NCI-H345 (cell line): ENCODE results near the gene CDH16.
A peak's percentile ranks its signal among the peaks of the same experiment; 100 is the strongest.

ENCODE experiments used
- DNase-seq: peaks from one replicate; lab custom pipeline; 2025; lab: John Stamatoyannopoulos, UW

CDH16 gene

DNA sequence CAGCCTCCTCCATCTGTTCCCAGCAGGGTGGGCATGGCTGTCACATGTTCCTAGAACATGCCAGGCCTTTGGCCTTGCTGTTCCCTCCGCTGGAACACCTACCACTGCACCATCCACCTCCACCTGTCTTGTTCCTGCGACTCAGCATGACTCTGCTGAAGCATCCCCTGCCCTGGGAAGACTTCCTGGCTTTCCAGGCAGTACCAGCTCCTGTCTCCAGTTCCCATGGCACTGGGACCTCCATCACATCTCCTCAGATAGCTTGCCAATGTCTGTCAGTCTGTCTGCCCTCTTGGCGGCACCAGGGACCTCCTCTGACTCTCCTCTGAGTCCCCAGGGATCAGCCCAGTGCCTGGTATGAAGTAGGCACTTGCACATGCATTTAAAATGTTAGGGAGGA lies 22.7 kb downstream of the CDH16 start:
- DNase-seq: no peak

DNA sequence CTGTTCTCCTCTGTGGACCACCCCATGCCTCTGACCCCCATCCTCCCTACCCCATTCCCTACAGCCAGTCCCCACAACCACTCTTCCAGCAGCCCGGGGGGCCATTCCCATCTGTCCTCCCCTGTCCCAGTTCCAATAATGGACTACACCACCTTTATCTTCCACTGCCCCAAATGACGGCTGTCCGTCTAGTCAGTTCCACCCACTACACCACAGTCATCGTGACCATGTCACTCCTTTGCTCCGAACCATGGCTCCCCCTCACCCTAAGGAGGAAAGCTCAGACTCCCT lies 23.1 kb downstream of the CDH16 start:
- no peak for DNase-seq

DNA sequence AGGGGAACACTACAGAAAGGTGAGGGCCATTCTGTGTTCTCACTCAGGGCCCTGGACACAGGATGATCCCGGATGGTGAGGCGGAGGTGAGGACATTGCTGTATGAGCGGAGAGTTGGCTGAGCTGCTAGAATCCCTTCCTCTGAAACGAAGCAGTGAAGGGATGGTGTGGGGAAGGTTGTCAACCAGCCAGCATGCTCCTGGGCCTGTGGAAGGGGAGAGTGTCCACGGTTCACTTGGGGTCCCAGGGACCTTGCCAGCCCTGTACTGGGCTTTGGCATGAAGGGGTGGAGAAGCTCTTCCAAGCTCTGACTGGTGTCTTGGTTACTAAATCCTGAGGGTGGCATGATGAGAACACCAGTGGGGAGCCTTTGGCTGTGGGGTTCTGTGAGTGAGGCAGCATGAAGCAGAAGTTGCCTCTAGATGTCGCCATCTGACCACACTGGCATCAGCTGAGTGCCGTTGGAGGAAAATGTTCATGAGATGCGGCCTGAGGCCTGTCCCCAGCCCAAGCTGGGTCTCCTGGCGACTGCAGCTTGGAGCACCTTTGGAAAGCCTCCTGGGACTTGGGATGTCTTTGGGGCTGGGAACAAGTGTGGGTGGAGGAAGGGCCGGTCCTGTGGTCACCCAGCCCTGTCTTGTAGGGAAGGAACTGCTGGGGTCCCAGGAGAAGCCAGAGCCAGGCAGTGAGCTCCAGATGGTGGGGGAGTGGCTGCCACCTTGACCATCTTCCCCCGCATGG lies 23.6 kb downstream of the CDH16 start:
- DNase-seq: peak; percentile 7

DNA sequence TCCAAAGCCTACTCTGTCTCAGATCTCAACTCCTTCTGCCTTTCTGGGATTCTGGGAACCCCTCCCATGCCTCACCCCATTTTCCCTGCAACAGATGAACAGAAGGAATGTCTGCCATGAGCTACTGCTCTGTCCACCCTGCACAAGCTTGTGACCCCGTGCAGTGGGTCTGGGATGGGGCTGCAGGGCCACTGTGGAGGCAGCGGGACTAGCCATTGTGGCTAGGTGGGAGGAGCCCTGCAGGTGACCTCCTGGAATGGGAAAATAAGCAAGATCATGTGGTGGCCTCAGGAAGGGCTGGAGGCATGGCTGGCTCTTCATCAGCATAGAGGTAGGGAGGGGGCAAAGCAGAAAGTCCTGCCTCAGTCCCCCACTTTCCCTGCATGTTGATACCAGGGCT lies 24.6 kb downstream of the CDH16 start:
- DNase-seq: no peak

DNA sequence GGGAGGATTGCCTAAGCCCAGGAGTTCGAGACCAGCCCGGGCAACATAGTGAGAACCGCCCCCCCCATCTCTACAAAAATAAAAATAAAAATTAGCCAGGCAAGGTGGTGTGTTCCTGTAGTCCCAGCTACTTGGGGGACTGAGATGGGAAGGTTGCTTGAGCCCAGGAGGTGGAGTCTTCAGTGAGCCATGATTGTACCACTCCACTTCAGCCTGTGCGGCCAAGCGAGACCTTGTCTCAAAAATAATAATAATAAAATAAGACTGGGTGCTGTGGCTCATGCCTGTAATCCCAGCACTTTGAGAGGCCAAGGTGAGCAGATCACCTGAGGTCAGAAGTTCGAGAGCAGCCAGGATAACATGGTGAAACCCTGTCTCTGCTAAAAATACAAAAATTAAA lies 26.9 kb downstream of the CDH16 start:
- DNase-seq: no peak

DNA sequence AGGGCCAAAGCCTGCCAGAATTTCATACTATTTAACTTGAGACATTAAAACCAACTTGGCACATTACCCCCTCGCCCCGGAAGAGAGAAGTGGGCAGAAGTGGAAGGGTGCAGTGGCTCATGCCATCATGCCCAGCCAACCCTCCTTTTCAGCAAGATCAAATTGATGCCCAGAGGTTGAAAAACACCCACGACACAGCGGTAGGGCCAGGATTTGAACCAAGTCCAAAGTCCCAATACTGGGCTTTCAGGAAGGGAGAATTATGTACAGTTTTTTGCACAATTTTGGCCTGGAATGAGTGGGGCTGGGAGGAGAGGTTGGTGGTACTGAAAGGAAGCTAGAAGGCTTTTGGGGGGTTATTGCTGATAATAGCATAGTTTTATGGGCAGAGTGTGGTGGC lies 27.3 kb downstream of the CDH16 start:
- no peak for DNase-seq

DNA sequence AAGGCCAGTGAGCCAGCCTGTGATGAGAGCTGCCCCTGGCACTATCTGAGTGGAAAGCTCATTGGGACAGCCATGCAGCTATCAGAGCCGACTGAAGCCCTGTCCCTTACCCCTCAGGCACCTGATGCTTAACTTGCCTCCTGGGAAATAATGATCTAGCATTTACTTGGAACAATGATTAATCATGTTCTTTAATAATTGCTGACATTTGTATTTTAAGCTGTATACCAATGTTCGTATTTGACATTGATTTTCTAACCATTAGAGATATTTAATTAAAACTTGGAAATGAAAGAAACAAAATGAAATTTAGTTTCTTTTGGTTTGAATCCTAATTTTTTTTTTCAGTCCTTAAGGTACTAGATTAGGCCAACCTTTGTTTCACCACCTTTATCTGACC lies 27.9 kb downstream of the CDH16 start:
- no peak for DNase-seq

DNA sequence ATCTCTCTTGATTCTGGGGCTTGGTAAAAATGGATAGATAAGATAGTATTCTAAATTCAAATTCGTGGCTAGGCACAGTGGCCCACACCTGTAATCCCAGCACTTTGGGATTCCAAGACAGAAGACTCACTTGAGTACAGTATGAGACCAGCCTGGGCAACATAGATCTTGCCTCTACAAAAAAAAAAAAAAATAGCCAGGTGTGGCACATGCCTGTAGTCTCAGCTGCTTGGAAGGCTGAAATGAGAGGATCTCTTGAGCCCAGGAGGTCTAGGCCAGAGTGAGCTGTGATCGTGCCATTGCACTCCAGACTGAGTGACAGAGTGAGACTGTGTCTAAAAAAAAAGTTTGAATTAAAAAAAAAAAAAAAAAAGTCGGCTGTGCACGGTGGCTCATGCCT lies 29.1 kb downstream of the CDH16 start:
- no peak for DNase-seq

DNA sequence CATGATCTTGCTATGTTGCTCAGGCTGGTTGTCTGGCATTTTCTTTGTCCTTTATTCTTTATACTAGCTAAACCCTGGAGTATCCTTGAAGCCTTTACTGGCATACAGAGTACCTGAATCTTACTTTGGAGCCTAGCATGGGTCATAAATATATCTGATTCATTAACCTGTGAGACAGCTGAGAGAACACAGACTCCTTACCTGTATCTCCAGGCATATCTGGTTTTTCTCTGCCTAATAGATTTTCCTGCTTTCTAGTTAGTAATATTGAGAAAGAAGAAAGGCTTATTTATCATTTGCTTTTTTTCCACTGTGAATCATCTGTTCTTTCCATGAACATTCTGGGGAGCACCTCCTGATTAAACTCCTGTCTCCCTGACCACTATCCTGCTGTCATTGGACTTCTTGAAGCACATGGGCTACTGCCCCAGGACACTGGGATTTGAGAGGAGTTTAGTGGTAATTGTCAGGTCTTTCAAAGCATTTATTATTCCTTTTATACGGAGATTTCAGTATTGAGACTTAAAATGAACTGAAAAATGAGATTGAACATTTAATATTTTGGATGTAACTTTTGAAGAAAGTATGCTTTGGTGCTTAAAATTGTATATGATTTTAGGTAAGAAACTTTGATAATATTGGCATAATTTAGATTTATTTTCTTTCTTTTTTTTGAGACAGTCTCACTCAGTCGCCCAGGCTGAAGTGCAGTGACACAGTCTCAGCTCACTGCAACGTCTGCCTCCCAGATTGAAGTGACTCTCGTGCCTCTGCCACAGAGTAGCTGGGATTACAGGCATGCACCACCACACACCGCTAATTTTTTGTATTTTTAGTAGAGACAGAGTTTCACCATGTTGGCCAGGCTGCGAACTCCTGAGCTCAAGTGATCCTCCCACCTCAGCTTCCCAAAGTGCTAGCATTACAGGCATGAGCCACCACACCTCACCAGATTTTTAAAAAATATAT lies 29.8 kb downstream of the CDH16 start:
- DNase-seq: no peak

DNA sequence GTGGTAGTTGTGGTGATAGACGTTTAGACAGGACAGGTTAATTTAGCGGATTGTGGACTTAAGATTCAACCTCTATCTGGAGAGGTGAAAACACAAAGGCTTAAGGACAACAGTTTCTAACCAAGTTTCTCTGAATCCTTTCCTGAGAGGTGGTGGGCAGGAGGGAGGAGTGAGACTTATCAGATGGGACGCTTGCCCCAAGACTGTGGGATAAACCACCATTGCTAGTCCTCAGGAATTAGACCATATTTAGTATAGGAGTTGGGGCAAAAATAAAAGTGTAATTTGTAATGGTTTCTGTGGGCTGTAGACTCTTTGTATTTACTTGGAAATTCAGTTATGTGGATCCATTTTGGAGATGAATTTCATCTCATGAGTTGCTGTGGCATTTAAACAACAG lies 31.8 kb downstream of the CDH16 start:
- no peak for DNase-seq

DNA sequence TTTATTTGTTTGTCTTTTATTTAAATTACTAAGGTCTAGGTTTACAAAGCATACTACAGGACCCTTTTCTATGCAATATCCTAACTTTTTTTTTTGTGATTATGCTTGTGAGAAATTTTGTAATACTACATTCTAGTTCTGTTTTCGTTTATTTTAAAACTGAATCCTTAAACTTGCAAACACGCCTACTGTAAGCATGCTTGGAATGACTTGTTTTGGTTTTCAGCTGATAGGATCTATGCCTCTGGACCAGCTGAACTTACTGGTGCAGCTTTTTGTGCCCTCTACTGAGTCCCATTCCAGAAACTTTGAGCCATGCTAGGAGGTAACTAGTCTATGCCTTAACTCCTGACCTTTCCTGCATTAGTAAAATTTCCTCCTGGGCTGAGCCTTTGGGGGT lies 32.4 kb downstream of the CDH16 start:
- DNase-seq: no peak

DNA sequence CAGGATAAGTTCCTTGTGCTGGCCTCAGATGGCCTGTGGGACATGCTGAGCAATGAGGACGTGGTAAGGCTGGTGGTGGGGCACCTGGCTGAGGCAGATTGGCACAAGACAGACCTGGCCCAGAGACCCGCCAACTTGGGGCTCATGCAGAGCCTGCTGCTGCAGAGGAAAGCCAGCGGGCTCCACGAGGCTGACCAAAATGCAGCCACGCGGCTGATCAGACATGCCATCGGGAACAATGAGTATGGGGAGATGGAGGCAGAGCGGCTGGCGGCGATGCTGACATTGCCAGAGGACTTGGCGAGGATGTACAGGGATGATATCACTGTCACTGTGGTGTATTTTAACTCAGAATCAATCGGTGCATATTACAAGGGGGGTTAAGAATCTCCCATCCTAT lies 33.2 kb downstream of the CDH16 start:
- DNase-seq: no peak

DNA sequence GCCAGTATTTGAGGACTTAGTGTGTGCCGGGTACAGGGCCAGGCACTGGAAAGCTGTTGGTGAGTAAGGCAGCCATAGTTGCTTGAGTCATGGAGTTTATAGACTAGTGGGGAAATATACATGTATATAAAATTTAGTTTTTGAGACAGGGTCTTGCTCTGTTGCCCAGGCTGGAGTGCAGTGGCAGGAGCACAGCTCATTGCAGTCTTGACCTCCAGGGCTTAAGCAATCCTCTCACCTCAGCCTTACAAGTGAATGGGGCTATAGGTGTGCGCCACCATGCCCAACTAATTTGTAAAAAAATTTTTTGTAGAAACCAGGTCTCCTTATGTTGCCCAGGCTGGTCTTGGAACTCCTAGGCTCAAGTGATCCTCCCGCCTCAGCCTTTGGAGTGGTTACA lies 36.0 kb downstream of the CDH16 start:
- no peak for DNase-seq

DNA sequence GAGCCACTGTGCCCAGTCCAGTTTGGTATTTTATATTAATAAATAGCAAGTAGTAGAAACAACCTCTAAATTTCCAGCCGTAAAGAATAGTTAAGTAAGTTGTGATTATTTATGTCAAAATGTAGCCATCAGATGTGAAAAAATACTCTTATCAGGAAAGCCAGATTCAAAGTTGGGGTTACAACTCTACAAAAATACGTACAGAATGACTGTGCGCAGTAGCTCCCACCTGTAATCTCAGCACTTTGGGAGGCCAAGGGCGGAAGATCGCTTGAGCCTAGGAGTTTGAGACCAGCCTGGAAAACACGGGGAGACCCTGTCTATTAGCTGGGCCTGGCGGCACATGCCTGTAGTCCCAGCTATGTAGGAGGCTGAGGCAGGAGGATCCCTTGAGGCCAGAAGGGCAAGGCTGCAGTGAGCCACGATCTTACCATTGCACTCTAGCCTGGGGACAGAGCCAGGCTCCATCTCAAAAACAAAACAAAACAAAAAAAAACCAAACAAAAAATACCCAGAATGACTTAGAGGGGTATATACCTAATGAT lies 36.6 kb downstream of the CDH16 start:
- no peak for DNase-seq

DNA sequence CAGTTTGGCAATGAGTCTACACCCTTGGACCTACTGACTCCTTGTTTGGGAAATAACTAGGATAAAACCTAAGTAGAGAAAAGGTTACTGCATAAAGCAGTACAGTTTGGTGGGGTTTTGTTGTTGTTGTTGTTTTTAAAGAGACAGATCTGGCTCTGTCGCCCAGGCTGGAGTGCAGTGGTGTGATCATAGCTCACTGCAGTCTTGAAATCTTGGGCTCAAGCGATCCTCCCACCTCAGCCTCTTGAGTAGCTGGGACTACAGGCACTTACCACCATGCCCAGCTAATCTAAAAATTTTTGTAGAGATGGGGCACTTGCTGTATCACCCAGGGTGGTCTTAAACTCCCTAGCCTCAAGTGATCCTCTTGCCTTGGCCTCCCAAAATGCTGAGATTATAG lies 37.1 kb downstream of the CDH16 start:
- DNase-seq: no peak

DNA sequence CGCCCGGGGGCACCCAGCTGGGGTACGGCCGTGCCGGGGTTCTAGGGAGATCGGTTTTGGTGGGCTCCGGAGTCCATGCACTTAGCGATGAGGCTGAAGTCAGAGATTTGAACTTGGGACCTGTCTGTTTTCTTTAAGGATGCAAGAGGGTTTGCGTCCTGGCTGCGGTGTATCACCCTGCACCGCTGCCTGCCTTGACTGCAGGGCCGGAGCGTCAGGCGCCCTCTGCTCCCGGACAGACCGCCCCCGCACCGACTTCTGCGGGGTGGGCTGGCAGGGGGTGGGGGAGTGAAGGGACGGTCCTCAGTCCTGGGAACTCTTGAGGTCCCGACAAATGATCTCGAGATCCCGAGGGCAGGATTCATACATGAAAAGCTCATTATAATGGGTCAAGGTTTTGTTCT lies 37.7 kb downstream of the CDH16 start:
- no peak for DNase-seq

DNA sequence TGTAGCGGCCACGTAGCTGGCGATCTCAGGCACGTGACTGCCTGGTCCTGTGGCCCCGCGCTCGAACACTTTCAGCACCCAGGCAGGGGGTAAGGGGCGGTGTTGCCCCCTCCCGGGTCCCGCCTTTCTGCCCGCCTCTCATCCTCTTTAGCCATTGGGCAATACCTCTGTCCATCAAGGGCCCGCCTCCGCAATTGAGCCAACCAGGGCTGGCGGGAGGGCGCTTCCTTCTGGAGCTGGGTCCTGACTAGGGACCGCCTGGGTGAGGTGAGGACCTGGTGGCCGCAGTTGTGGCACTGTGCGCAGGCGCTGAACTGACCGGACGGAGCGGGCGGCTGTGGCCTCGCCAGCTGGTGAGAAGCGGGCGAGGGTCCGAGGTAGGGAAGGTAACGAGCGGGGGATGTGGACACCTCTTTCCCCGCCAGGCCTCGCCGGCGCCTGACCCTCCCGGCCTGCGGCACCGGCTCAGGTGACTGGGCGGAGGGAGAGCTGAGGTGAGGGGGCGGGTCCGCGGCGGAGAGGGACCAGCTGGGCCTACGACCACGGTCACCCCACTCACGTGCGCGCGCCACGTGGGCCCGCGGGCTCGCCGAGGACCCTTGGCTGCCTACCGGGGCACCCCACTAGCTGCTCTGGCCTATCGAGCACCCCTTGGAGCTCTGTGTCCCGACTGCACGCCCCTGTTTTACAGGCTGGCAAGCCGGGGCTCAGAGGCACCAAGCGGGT lies 38.2 kb downstream of the CDH16 start, which contains the start of gene PDP2:
Gene PDP2 (plus strand): TSS at position 228 of the 726 bp plus-strand sequence. CDS start 3,770 bp downstream, outside the sequence.
- peak; percentile 93 for DNase-seq

DNA sequence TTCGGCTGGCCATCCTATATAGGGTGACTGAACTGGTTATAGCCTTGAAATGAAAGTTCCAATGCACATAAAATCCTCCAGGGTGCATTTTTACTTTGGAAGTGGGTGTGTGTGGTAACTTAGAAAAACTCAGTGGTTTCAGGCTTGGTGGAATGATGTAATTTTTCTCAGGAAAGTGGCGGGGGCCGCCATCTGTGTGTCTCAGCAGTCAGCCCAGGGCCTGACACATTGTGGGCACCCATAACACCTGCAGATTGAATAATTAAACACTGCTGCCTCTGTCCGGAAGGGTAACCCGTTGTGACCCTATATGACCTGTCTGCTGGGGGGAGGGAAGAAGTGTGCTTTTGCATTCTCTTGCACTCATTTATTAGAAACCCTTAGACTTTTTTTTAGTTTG lies 40.6 kb downstream of the CDH16 start:
- no peak for DNase-seq

DNA sequence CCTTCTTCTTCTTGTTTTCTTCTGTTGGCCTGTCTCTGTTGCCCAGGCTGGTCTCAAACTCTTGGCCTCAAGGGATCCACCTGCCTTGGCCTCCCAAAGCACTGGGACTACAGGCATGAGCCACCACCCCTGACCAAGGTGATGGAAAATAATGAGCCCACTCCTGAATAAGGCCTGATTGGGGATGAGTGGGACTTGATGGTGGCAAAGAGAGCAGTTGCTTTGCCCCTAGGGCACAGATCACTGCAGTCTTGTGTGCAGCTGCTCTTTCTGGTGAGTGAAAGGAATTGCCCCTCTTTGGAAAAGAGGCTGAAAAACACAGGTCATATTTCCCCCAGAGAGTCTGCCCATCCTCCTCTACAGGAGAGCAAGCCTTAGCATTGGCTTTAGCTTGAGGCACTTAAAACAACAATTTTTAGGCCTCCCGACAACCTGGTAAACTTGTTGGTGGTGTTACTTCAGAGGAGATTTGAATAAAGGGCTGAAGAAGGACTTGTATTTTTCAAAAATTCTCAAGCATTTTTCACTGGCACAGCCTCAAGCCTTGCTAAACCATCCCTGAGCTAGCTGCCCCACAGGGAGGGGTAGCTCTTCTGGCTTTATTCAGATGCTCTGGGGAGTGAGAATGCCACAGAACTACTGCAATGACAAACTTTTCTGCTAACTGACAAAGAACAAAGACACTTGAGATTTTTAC lies 44.5 kb downstream of the CDH16 start:
- no peak for DNase-seq

DNA sequence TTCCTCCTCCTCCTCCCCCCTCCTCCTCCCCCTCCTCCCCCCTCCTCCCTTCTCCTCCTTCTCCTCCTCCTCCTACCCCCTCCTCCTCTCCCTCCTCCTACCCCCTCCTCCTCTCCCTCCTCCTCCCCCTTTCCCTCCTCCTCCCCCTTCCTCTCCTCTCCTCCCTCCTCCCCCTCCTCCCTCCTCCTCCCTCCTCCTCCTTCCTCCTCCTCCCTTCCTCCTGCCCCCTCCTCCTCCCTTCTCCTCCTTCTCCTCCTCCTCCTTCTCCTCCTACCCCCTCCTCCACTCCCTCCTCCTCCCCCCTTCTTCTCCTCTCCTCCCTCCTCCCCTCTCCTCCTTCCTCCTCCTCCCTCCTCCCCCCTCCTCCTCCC lies 45.0 kb downstream of the CDH16 start:
- DNase-seq: no peak

DNA sequence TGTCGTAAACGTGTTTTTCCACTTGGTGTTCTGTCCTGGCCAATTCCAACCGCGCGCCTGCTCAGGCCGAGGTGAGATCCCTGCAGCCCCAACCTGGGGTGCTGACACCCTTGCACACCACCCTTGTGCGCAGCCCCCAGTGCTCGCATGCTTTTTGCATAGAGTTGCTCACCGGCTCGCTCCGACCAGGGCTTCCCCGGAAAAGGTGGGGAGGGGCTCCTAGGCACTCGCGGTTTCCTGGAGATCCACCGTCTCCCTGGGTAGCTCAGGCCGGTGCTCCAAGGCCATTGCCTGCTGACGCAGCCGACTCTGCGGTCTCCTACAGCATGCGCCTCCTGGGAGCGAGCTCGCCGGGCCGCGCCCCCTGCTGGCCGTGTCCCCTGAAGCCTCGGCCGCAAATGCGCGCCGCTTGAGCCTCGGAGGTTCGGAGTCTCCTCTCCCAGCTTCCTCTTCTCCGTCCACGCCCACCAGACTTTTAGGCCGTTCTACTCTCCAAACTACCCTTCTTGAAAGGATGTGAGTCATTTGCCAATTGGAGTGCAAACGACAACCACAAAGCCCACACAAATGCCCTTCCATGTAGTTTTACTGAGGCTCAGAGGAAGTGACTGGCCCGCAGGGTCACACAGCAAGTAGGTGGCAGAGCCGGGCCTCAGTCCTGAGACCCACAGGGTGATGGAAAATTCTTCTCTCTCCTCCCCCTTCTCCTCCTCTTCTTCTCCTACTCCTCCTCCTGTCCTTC lies 45.6 kb downstream of the CDH16 start:
- peak; percentile 71 for DNase-seq
